KOPT-K1 (cell line): ENCODE measurements around the gene HCAR2.
"Not testable (repeated sequence)": the region's sequence is repeated elsewhere in the genome, so short reads cannot be mapped to it uniquely, and the experiment has no call there.

Experiments
- H3K27ac ChIP-seq: fragments of 200-600 bp; sonication (generic); 2 replicates; pipeline ENCODE4 v1.5.1; 2016; ENCODE audit warnings: antibody characterized with exemption, mild to moderate bottlenecking, low read depth, low read length; ENCODE audit not compliant: poor library complexity, severe bottlenecking
- H3K36me3 ChIP-seq: fragments of 200-600 bp; sonication (generic); 2 replicates; pipeline ENCODE4 v1.5.1; 2017; ENCODE audit warnings: antibody characterized with exemption, mild to moderate bottlenecking, low read length, moderate library complexity; ENCODE audit not compliant: insufficient read depth
- H3K9me3 ChIP-seq: fragments of 200-600 bp; sonication (generic); 2 replicates; pipeline ENCODE4 v1.5.1; 2017; ENCODE audit warnings: antibody characterized with exemption, low read length, mild to moderate bottlenecking; ENCODE audit not compliant: insufficient read depth, poor library complexity, severe bottlenecking

Gene HCAR2

GRCh38 chr12:122659579-122659978 lies 43.6 kb downstream of the HCAR2 start:
- Histone ChIP-seq H3K36me3 (peaks cover 20% of the 10 kb centered on the region), H3K9me3 (no peaks in the 10 kb centered on the region), H3K27ac (no peak overlapping the region)

GRCh38 chr12:122656298-122656697 lies 46.9 kb downstream of the HCAR2 start:
- Histone ChIP-seq H3K9me3 (no peaks in the 10 kb centered on the region), H3K27ac (no peak overlapping the region), H3K36me3 (peaks cover 15% of the 10 kb centered on the region; the same call in 1 of the 2 replicates)

GRCh38 chr12:122653291-122653690 lies 49.9 kb downstream of the HCAR2 start:
- not testable (repeated sequence) for H3K9me3 ChIP-seq, H3K27ac ChIP-seq, H3K36me3 ChIP-seq

- H3K9me3 ChIP-seq = no peaks in the 10 kb centered on the region
- no peak overlapping the region for H3K27ac ChIP-seq
- peaks cover 2% of the 10 kb centered on the region; the same call in 1 of the 2 replicates for H3K36me3 ChIP-seq
Observed at GRCh38 chr12:122651520-122652224, 51.5 kb downstream of the HCAR2 start.
